ENCODE results near the gene TAB3.

The TAB3 gene

DNA sequence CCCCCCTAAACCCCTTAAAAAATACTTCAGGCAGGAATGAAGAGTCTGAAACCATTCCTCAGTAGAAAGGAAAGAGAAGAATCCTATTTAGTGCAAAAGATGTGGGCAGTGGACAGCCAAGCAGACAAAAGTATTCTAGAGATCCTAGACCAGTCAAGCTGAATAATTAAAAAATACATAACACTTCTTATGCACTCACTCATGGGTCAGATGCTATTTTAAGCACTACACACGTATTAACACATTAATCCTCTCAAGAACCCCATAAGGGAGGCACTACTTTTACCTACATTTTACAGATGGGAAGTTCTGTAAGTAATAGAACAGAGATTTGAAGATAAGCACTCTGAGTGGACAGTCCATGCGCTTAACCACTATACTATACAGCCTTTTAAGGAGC, 5.9 kb downstream of the TAB3 start:
- no peak for DNase-seq (ENCODE audit: low spot score)

DNA sequence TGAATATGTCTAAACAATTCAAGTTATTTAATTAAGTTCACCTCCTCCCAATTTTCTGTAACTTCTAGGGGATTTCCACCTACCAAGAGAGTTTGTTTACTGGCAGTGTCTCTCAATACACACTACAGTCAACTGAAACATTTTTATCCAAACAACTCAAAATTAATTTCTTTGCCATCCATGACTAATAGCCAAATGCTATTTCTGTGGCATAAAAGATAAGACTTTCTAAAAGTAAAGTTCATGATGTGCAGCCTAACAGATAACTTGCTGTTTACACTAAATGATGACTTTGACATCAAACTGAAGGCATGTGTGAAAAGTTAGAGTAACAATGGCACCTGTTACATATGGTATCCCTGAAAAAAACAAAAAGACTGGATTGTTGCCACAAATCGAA, 7.3 kb downstream of the TAB3 start:
- peak; percentile 81 for DNase-seq (ENCODE audit: low spot score)

DNA sequence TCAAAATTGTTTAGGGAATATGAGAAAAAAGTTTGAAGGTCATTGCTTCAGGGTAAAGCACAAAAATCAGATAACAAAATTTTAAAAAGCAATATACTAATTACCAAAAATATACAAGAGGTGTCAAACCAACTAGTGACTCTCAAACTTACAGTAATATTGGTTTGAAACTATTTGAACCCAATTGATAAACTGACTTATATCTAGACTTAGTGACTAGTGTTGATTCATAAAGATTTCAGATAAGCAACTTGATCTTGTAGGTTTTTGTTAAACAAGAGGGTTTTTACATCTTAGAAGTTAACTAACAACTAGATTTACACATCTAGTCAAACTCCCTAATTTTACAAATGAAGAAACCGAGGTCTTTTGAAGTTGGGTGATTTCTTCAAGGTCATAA, 7.7 kb downstream of the TAB3 start:
- no peak for DNase-seq (ENCODE audit: low spot score)

DNA sequence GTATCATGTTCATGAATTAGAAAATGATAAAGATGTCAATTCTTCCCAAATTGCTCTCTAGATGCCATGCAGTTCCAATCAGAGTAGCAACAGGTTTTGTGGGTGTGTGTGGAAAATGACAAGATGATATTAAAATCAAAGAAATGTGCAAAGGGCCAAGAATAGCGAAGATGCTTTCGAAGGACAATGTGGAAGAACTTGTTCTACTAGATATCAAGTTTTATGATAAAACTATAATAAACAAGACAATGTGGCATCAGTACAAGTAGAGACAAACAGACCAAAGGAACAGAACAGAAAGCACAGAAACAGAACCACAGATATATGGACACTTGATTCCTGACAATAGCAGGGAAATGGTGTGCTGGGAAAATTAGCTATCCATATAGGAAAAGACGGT, 9.0 kb downstream of the TAB3 start:
- DNase-seq (ENCODE audit: low spot score): no peak

DNA sequence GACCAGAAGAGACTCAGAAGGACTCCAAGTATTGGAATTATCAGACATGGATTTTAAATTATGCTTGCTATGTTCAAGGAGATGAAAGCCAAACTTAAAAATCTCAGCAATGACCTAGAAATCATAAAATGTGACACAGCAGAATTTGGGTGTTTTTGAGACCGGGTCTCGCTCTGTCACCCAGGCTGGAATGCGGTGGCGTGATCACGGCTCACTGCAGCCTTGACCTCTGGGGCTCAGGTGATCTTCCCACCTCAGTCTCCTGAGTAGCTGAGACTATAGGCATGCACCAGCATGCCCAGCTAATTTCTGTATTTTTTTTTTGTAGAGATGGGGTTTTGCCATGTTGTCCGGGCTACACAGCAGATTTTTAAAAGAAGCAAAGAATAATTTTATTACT, 12.7 kb downstream of the TAB3 start:
- DNase-seq (ENCODE audit: low spot score): no peak

DNA sequence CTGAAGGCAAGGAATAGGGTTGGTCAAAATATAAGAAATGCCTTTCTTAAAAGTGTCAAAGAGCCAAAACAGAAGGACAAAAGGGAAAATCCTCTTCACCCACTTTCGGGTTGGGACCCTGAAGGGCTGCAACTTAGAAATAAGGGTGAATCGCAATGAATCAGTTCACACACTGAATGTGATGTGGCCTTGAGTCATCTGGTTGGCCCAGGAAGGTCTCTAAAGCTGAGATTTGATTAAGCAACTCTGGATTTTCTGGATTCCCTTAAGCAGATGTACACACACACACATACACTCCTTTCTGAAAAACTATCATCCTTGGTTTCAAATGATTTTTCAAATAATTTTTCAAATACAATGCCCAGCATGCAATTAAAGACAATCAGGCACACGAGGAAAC, 13.1 kb downstream of the TAB3 start:
- no peak for DNase-seq (ENCODE audit: low spot score)

DNA sequence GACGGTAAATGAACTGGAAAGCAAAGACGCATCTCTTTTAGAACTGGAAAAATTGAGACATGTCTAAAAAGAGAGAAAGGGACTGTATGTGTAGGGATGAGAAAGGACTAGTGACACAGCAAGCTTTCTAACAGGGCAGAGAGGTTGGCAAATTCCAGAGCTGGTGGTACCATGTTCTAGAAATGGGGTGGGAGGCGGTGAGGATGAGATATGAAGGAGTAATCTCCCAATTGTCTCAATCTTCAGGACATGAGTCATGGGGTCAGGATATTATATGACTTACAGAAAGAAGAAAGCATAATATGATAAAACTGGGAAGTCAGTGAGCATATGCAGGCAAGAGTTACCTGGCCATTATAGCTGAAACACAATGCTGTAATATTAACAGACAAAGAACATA, 14.2 kb downstream of the TAB3 start:
- DNase-seq (ENCODE audit: low spot score): no peak

DNA sequence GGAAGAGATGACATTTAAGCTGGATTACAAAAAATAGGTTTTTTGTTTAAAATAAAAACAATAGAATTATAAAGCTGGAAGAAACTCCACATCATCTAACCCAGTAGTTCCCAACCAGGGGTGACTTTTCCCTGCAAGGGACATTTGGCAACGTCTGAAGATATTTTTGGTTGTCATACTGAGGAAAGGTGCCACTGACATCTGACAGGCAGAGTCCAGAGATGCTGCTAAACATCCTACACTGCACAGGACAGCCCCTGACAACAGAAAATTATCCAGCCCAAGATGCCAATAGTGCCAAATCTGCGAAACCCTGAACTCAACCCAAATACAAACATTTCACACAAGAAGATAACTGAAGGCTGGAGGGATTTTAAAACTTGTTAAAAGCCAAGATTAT, 18.5 kb downstream of the TAB3 start:
- DNase-seq (ENCODE audit: low spot score): no peak

DNA sequence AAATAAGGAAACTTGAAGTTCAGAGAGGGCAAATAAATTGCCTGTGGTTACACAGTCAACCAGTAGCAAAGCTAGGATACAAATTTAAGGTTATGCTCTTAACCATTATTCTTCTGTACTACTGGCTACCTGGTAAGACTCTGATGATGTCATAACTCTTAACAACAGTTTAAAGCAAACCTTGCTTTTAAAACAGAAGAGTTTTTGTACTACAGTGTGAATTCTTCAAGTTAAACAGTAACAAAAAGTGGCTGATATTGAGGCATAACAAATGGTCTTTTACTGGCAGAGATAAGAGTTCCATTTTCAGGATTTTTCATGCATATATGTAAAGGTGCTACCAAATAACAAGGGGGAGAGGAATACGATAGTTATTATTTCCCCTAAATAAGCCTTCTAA, 23.4 kb downstream of the TAB3 start:
- DNase-seq (ENCODE audit: low spot score): no peak

DNA sequence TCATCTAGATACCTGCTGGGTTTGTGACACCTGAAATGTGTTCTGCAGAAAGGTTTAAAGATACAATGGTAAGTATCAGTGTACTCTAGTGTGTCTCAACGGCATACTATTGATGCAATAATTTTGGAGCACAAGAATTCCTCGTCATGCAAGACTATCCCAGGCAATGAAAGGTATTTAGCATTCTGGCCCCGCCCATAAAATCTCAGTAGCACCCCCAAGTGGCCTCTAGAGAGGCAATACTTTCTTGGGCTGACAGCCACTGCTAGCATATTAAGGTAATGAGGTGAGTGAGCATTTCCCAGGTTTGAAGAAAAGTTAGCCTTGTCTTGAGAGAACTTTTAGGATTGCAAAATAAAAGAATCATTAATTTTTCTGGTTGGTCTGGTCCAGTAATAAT, 24.0 kb downstream of the TAB3 start:
- peak; percentile 52 for DNase-seq (ENCODE audit: low spot score)

DNA sequence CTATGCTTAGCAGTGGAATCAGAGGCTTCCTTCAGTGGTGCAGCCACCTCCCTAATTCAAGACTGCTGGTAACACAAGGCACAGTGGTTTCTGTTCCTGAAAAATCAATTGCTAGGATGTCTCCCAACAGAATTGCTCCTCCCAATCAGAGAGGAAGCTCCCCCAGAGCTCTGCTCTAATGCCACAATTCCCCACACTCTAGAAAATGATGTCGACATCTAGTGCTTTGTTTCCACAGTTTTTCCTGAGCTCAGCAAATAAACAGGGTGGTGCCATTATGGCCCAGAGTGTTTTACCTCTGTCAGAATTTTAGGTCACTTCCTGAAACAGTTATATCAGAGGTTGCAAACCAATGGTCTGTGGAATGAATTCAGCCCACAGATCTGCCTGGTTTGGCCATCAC, 24.7 kb downstream of the TAB3 start:
- no peak for DNase-seq (ENCODE audit: low spot score)

DNA sequence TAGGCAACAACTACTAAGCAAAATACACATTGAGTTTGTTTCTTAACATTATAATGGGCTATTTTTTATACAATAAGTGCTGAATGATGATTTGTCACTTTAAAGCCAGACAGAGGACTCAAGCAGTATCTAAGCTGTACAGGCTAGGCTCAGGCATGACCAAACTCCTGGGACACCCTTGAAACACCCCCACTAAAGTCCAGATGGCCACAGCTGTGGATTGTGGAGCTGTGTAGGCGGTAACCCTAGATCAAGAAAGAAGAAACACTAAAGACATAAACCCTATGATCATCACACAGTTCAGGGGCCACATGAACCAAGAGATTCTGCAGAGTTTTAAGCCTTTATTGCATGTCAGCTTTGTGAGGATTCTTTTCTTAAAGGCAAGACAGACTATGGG, 25.1 kb downstream of the TAB3 start:
- DNase-seq (ENCODE audit: low spot score): no peak

DNA sequence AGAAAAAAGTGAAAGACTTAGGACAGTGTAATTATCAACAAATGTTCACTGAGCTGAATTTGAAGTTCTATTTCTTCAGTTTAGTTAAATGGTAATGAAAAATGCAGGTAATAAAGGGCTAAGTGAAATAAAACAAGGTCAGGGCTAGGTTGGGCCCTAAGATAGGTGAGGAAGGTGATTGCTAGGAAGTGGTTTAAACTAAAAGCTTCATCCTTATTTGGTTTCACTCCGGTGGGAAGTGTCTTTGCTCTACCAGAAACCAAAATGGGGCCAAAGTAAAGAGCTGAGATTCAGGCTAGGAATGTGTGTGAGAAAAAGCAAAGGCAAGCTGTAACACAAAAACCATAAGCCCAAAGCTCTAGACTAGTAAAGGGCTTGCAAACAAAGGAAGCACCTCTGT, 31.0 kb downstream of the TAB3 start:
- DNase-seq (ENCODE audit: low spot score): no peak

DNA sequence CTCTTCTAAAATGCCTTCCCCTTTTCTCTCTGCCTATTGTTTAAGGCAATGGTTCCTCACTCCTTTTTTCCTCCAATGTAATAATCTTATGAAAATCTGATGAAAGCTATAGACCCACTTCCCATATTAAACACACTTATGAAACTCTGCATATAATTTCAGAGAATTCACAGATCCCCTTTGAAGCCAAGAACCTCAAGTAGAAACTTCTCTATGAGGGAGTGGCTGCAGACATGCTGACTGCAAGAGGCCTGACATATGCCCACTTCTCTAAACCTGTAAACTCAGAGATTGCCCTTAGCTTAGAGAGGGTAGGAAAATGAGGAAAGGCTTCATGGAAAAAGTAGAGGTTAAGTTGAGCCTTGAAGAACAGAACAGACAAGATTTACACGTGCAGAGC, 37.6 kb downstream of the TAB3 start:
- no peak for DNase-seq (ENCODE audit: low spot score)

DNA sequence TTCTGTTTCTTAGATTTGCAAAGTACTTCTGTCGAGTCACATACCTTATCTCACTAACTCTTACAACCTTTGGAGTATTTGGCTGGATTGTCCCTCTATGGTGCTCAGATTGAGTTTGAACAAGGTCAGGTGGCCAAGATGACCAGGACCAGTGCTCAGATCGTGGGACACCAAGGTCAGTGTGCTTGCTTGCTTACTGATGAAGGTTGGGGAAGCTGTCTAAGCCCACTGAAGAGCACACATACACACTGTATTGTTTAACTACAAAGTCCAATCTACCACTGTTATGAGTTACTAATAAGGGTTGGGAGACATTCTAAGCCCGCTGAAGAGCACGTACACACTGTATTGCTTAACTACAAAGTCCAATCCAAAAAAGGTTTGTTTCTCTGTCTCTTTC, 53.7 kb downstream of the TAB3 start:
- DNase-seq (ENCODE audit: low spot score): no peak

DNA sequence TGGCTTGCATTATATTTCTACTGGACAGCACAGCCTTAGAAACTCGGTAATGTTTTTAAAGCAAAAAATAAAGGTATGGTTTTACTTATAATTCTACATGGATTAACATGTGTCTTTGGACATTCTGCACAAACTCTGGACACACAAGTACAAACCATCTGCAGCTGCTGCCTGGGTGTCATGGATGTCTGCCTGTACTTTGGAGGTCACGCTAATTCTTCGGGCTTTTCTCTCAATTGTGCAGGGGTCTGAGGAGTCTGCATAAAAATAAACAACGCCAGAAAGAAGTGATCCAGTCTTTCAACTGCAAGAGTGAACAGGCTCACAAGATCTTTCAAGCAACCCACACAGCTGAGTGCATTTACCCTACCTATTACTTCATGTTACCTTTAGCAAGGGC, 55.2 kb downstream of the TAB3 start:
- DNase-seq (ENCODE audit: low spot score): no peak

DNA sequence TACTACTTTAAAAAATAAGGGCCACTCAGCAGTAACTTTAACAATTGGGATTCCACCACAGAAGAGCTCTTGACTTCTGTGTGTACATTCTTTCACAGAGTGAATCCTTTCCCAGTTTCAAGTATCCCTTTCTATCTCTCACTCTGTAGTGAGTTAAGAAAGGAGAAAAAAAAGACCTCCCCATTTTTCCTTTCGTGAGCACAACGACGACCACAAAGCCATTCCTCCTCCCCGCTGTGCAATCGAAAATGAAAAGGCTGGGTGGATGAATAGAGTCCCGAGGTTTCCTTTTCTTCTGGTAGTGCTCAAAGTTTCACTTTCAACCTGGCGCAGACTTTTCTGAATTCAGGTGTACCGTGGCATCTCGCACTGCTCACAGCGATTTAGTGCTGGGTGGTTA, 58.0 kb downstream of the TAB3 start:
- DNase-seq (ENCODE audit: low spot score): no peak

DNA sequence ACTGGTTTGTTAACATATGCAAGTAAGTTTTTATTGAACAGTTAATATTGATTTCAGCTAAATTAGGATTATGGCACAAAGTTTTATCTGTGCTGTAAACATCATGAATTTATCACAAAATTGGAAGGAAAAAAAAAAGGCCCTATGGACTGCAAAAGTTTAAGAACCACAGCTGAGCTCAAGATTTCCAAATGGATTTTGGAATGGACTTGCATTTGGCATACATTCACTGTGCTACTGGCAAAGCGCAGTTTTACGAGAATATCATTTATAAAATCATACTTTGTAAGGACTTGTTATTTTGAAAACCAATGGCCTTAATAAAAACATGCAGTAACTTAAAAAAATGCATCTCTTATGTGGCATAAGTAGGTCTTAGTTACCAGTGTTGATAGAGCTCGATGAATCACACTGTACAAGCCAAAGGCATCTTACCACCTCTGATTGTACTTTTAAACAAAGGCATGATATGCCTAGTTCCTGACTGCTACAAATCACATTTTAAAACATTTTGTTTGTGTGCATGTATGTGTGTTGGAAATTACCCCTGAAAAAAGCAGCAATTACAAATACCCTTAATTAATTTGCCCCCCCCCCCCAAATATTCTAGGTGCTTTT, 58.6 kb downstream of the TAB3 start:
- no peak for DNase-seq (ENCODE audit: low spot score)

DNA sequence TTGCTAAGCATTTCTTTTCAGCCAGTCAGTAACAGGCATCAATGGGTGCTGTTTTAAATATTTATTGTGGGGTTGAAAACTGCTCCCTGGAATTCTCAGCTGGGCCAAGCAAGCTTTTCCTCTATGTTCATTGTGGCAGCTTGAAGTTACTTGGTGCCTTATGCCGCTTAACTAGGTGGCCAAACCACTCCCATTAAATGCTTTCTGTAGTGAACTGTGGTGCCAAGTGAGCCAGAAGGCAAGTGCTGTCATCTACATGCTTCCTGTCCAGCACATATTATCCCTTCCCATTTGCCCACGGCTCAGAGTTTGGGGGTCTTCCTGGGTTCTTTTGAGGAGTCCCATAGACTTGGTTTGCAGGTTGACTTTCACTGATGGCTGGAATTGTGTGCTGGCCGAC, 64.8 kb downstream of the TAB3 start:
- no peak for DNase-seq (ENCODE audit: low spot score)

DNA sequence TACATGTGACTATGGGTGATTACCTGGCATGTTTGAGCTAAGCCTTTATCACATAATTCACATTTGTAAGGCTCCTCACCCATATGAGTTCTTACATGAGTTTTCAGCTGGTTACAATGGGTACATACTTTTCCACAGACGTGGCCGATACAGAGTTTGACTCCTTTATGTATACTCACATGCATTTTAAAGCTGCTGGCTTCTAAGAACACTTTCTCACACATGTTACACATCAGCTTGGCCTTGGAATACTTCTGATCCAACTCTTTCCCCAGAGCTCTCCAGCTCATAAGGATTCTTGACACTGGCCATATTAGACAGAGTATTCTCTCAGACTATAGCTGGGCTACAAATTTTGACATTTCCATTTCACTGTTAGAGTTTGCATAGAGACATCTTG, 66.3 kb downstream of the TAB3 start:
- no peak for DNase-seq (ENCODE audit: low spot score)

DNA sequence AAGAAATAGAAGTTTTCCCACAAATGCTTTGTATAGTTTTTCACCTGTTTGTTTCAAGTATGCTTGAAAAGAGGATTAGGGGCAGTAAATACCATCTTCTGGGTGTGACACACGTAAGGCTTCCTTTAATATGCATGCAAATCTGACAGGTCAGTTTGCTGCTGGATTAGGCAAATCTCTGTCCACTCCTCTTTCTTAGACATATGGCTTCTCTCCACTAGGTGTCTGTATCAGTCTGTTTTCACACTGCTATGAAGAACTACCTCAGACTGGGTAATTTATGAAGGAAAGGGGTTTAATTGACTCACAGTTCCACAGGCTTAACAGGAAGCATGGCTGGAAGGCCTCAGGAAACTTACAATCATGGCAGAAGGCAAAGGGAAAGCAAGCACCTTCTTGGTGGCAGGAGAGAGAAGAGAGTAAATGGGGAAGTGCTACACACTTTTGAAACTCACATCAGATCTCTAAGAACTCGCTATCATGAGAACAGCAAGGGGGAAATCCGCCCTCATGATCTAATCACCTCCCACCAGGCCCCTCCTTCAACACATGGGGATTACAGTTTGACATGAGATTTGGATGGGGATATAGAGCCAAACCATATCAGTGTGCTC, 66.9 kb downstream of the TAB3 start:
- DNase-seq (ENCODE audit: low spot score): no peak

DNA sequence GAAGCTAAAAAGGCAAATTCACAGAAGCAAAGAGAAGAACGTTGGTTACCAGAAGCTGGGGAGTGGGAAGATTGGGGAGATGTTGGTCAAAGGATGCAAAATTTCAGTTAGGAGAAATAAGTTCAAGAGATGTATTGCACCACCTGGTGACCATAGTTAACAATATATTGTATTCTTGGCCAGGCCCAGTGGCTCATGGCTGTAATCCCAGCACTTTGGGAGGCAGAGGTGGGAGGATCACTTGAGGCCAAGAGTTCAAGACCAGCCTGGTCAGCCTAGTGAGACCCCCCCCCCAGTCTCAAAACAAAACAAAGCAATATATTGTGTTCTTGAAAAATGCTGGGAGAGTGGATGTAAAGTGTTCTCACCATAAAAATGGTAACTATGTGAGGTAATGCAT, 67.9 kb downstream of the TAB3 start:
- DNase-seq (ENCODE audit: low spot score): no peak

DNA sequence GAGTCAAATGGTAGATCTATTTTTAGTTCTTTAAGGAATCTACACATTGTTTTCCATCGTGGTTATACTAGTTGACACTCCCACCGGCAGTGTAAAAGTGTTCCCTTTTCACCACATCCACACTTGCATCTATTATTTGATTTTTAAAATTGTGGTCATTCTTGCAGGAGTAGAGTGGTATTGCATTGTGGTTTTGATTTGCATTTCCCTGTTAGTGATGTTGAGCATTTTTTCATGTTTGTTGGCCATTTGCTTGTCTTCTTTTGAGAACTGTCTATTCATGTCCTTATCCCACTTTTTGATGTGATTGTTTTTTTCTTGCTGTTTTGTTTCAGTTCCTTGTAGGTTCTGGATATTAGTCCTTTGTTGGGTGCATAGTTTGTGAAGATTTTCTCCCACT, 70.0 kb downstream of the TAB3 start:
- DNase-seq (ENCODE audit: low spot score): no peak

DNA sequence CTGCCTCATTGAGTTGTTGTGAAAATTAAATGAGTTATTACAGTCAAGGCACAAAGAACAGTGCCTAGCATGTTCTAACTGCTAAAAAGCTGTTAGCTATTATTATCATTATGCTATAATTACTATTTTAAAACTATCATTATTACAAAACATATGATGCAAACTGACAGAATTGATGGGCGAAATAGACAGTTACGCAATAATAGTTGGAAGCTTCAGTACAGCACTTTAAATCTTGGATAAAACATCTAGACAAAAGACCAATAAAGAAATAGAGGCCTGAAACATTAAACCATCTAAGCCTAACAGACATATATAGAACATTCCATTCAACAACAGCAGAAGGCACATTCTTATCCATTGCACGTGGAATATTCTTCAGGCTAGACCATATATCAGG, 73.0 kb downstream of the TAB3 start:
- no peak for DNase-seq (ENCODE audit: low spot score)

DNA sequence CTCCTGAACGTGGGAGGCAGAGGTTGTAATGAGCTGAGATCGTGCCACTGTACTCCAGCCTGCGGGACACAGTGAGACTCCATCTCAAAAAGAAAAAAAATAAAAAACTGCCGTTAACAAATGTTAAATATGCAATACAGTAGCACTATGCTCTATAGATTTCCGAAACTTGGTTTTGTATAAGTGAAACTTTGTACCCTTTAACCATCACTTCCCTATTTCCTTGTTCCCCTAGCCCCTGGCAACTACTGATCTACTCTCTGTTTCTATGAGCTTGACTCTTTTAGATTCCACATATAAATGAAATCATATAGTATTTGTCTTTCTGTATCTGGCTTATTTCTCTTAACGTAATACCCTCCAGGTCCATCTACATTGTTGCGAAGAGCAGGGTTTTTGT, 74.1 kb downstream of the TAB3 start:
- no peak for DNase-seq (ENCODE audit: low spot score)

Measured in hematopoietic multipotent progenitor cell treated with erythropoietin and hydrocortisone succinate and interleukin-3 and kit ligand, for 15 days (in vitro differentiated cells).